Measurements from ENCODE around the gene CLDN7. TPM values are rescaled to one million over a fixed set of nuclear protein-coding genes. Genes with fewer than 3 reads are reported as not detected.

Gene CLDN7
- total and polyA plus RNA-seq, 3 donors from 2014 or later: 4.5 to 8.8 (median 6.9) TPM

GRCh38 chr17:7260151-7260550, 2.1 kb downstream of the CLDN7 start:
- 75 to 80% methylated on average over 4 of the region's 4 CpGs for WGBS, 2 donors
- H3K27ac ChIP-seq: no peak overlapping the region

GRCh38 chr17:7259555-7259889, 2.8 kb downstream of the CLDN7 start:
- Histone ChIP-seq H3K27me3 (no peaks in the 10 kb centered on the region), H3K4me3 (no peak overlapping the region), H3K4me1 (peaks cover 8% of the 10 kb centered on the region), H3K9me3 (no peaks in the 10 kb centered on the region), H3K36me3 (ENCODE audit: low read depth, missing control alignments) (no peaks in the 10 kb centered on the region), H3K27ac (no peak overlapping the region)
- no peak for DNase-seq
- intact Hi-C loops (cut with DNase I; ENCODE audit: low total_unique reads): no loop called here
- 90% methylated on average over 6 of the region's 6 CpGs for WGBS, 2 donors
- TF ChIP-seq POLR2A (IDR thresholded peaks at IDR 0.05) (no peak), CTCF (IDR thresholded peaks at IDR 0.05) (no peak)

More at GRCh38 chr17:7260151-7260550, 2.1 kb downstream of the CLDN7 start:
- TF ChIP-seq POLR2A (IDR thresholded peaks at IDR 0.05) (no peak), CTCF (IDR thresholded peaks at IDR 0.05) (no peak)
- DNase-seq: no peak
- H3K4me1 ChIP-seq: peaks cover 8% of the 10 kb centered on the region
- H3K36me3 ChIP-seq (ENCODE audit: low read depth, missing control alignments): no peaks in the 10 kb centered on the region
- intact Hi-C loops (cut with DNase I; ENCODE audit: low total_unique reads): no loop called here
- H3K4me3 ChIP-seq: no peak overlapping the region
- no peaks in the 10 kb centered on the region for H3K27me3 ChIP-seq
- no peaks in the 10 kb centered on the region for H3K9me3 ChIP-seq

GRCh38 chr17:7258731-7259554, 3.3 kb downstream of the CLDN7 start:
- no peak for DNase-seq
- no peaks in the 10 kb centered on the region for H3K9me3 ChIP-seq
- no peaks in the 10 kb centered on the region for H3K36me3 ChIP-seq (ENCODE audit: low read depth, missing control alignments)
- H3K27ac ChIP-seq: no peak overlapping the region
- no peak for TF ChIP-seq POLR2A (IDR thresholded peaks at IDR 0.05)
- TF ChIP-seq CTCF (IDR thresholded peaks at IDR 0.05): no peak
- H3K4me1 ChIP-seq: peaks cover 8% of the 10 kb centered on the region
- intact Hi-C loops (cut with DNase I; ENCODE audit: low total_unique reads): no loop called here
- H3K27me3 ChIP-seq: no peaks in the 10 kb centered on the region
- no peak overlapping the region for H3K4me3 ChIP-seq
- WGBS, 2 donors: 83 to 89% methylated on average over 7 of the region's 7 CpGs

- 87 to 92% methylated on average over 8 of the region's 8 CpGs for WGBS, 2 donors
- Histone ChIP-seq H3K27me3 (no peaks in the 10 kb centered on the region), H3K4me3 (no peak overlapping the region), H3K9me3 (no peaks in the 10 kb centered on the region), H3K27ac (no peak overlapping the region), H3K36me3 (ENCODE audit: low read depth, missing control alignments) (no peaks in the 10 kb centered on the region), H3K4me1 (peaks cover 17% of the 10 kb centered on the region)
- intact Hi-C loops (cut with DNase I; ENCODE audit: low total_unique reads): no loop called here
- DNase-seq: no peak
- no peak for TF ChIP-seq CTCF (IDR thresholded peaks at IDR 0.05)
- TF ChIP-seq POLR2A (IDR thresholded peaks at IDR 0.05): no peak
These were observed 5.4 kb downstream of the CLDN7 start for GRCh38 chr17:7256766-7257456.

All from testis (tissue), 3 donors.